K562 (cell line): ENCODE data around the gene FAM120B. TPM values are rescaled to one million over a fixed set of nuclear protein-coding genes. Genes with fewer than 3 reads are reported as not detected.

ENCODE experiments used
- ATAC-seq: fragments of 200-7000 bp; cut with Tn5 transposase; 3 replicates; pipeline ENCODE4 v1.9.1; 2020; ENCODE audit warnings: moderate library complexity
- BruUV-seq: library from RNA; stranded (reverse); fragments of 400-500 nt; replicated peaks from 2 replicates; lab custom pipeline; 2021; lab: Mats Ljungman, UMichigan
- CTCF ChIA-PET: fragments of 300-600 bp; formaldehyde crosslinking; extraction: SDS; loops from one replicate; lab custom pipeline; 2021; ENCODE audit warnings: low intra/inter-chr PET ratio; lab: Yijun Ruan, JAX
- POLR2A ChIA-PET: fragments of 300-600, 350-650 bp; sonication (Branson Sonifier 250); formaldehyde crosslinking; extraction: SDS; loops from one replicate; lab custom pipeline; 2021; ENCODE audit warnings: antibody characterized with exemption, inconsistent platforms; lab: Yijun Ruan, JAX
- DNase-seq, 4 experiments: peaks; one replicate each; pipeline versions ENCODE4 v3.0.0 to v3.0.0-alpha.2; 2011 to 2018; ENCODE audit warnings: low spot score in 3 of 4, mixed read lengths in 3 of 4; ENCODE audit errors: extremely low read depth in 1 of 4
- FAIRE-seq: peaks from 2 replicates; lab custom pipeline; 2011; peaks lifted over from hg19 to GRCh38; lab: Jason Lieb, UNC
- H2AFZ ChIP-seq: 2 replicates; pipeline ENCODE4 v1.6.0; 2011; ENCODE audit warnings: low read depth, low read length, control low read depth, inconsistent platforms
- H3K27ac ChIP-seq: fragments of 200-600 bp; 3 replicates; pipeline ENCODE4 v1.8.0; 2011; ENCODE audit warnings: low read depth, mild to moderate bottlenecking, control low read depth, inconsistent platforms, low read length, moderate library complexity, mixed read lengths; ENCODE audit errors: extremely low read depth
- H3K27me3 ChIP-seq, 2 experiments: fragments of 300-600 bp in 1 of 2; 2 replicates in 1 of 2; 3 replicates in 1 of 2; pipeline versions ENCODE4 v1.6.0 to v1.8.0; 2011; ENCODE audit warnings: inconsistent platforms in 2 of 2, low read length in 2 of 2, mild to moderate bottlenecking in 1 of 2, mixed read lengths in 1 of 2, moderate library complexity in 1 of 2; ENCODE audit not compliant: control insufficient read depth in 2 of 2, insufficient read depth in 2 of 2
- H3K36me3 ChIP-seq: fragments of 300-600 bp; 3 replicates; pipeline ENCODE4 v1.8.0; 2011; ENCODE audit warnings: mild to moderate bottlenecking, low read length, inconsistent platforms; ENCODE audit not compliant: control insufficient read depth, insufficient read depth
- H3K4me1 ChIP-seq, 2 experiments: fragments of 200-600 bp in 1 of 2; replicated peaks in 1 of 2; 2 replicates in 1 of 2; 3 replicates in 1 of 2; pipeline versions ENCODE4 v1.5.1 to v1.8.0; 2011; ENCODE audit warnings: inconsistent platforms in 2 of 2, low read length in 2 of 2, mild to moderate bottlenecking in 1 of 2, mixed read lengths in 1 of 2, moderate library complexity in 1 of 2; ENCODE audit not compliant: control insufficient read depth in 2 of 2, insufficient read depth in 2 of 2
- H3K4me2 ChIP-seq: 2 replicates; pipeline ENCODE4 v1.6.1; 2011; ENCODE audit warnings: low read length, control low read depth, inconsistent platforms, mixed read lengths; ENCODE audit not compliant: insufficient read depth
- H3K4me3 ChIP-seq: fragments of 200-600 bp; sonication (generic), shearing (Covaris generic); 2 replicates; pipeline ENCODE4 v1.5.1; 2016; ENCODE audit warnings: control low read depth, inconsistent platforms
- H3K79me2 ChIP-seq: fragments of 200-600 bp; 3 replicates; pipeline ENCODE4 v1.8.0; 2011; ENCODE audit warnings: low read length, inconsistent platforms; ENCODE audit not compliant: control insufficient read depth, insufficient read depth
- H3K9ac ChIP-seq, 2 experiments: 2 replicates each; pipeline versions ENCODE4 v1.6.0 to v1.6.1; 2011; ENCODE audit warnings: low read depth in 2 of 2, low read length in 2 of 2, control low read depth in 1 of 2, inconsistent platforms in 1 of 2, mild to moderate bottlenecking in 1 of 2, mixed read lengths in 1 of 2; ENCODE audit not compliant: insufficient read depth in 1 of 2
- H3K9me1 ChIP-seq: one replicate; pipeline ENCODE4 v1.6.0; 2011; ENCODE audit warnings: inconsistent platforms, mild to moderate bottlenecking, low read length, moderate library complexity; ENCODE audit not compliant: control insufficient read depth, insufficient read depth
- H3K9me3 ChIP-seq: replicated peaks from 2 replicates; pipeline ENCODE4 v1.5.1; 2011; ENCODE audit warnings: low read depth, low read length, inconsistent platforms; ENCODE audit not compliant: control insufficient read depth, insufficient read depth
- H4K20me1 ChIP-seq: replicated peaks from 2 replicates; pipeline ENCODE4 v1.6.1; 2011; ENCODE audit warnings: low read length, inconsistent platforms, mixed read lengths; ENCODE audit not compliant: control insufficient read depth, insufficient read depth
- ADNP ChIP-seq: fragments of 200-800 bp; sonication (Bioruptor generic); IDR thresholded peaks from 2 replicates; pipeline ENCODE4 v1.6.1; 2016; ENCODE audit warnings: missing genetic modification characterization, missing compliant biosample characterization
- ATF1 ChIP-seq, 2 experiments: fragments of 450-650 bp in 1 of 2; IDR thresholded peaks; 2 replicates each; pipeline ENCODE4 v1.6.1; 2016; ENCODE audit warnings: missing compliant biosample characterization in 1 of 2, missing genetic modification characterization in 1 of 2
- CAMTA2 ChIP-seq: fragments of 250-450 bp; sonication (Bioruptor Pico); conservative IDR thresholded peaks from 2 replicates; pipeline ENCODE4 v1.5.1; 2022
- CREB3L1 ChIP-seq: fragments of 450-650 bp; IDR thresholded peaks from 2 replicates; pipeline ENCODE4 v1.6.1; 2014; ENCODE audit warnings: low read depth, mild to moderate bottlenecking, moderate library complexity, borderline replicate concordance
- MYNN ChIP-seq, 2 experiments: sonication (generic); formaldehyde crosslinking in 1 of 2; IDR thresholded peaks; 2 replicates each; pipeline versions ENCODE4 v1.5.0 to v1.6.1; 2016 to 2020; ENCODE audit warnings: antibody characterized with exemption in 1 of 2, missing genetic modification reagents in 1 of 2
- SIN3B ChIP-seq: fragments of 450-650 bp; IDR thresholded peaks from 2 replicates; pipeline ENCODE4 v1.6.1; 2017; ENCODE audit warnings: low read depth, mild to moderate bottlenecking, moderate library complexity
- THRAP3 ChIP-seq: fragments of 450-650 bp; IDR thresholded peaks from 2 replicates; pipeline ENCODE4 v1.6.1; 2016; ENCODE audit warnings: mild to moderate bottlenecking, inconsistent platforms, borderline replicate concordance
- TRIM25 ChIP-seq: fragments of 450-650 bp; IDR thresholded peaks from 2 replicates; pipeline ENCODE4 v1.7.0; 2016; ENCODE audit warnings: borderline replicate concordance
- TSHZ1 ChIP-seq: fragments of 250-450 bp; sonication (Bioruptor Pico); IDR thresholded peaks from 2 replicates; pipeline ENCODE4 v1.4.0; 2020; ENCODE audit warnings: mild to moderate bottlenecking, moderate library complexity
- ZNF217 ChIP-seq: sonication (generic); formaldehyde crosslinking; IDR thresholded peaks from 2 replicates; pipeline ENCODE4 v1.8.0; 2022; ENCODE audit warnings: mild to moderate bottlenecking, missing genetic modification reagents
- ZNF263 ChIP-seq: sonication (generic); formaldehyde crosslinking; IDR thresholded peaks from 2 replicates; pipeline ENCODE4 v1.8.0; 2022; ENCODE audit warnings: mild to moderate bottlenecking, missing genetic modification reagents, borderline replicate concordance
- WGBS: fragments of 100-300 bp; shearing (Covaris generic); methylation state at CpG from one replicate; pipeline ENCODE4 v1.1.6; 2016; ENCODE audit warnings: low coverage, mixed read lengths; ENCODE audit not compliant: insufficient coverage; ENCODE audit errors: missing lambda C conversion rate; 5-methylcytosine and 5-hydroxymethylcytosine counted together
- in situ Hi-C: fragments of 300-500 bp; cut with MboI; formaldehyde crosslinking; loops from 4 replicates; pipeline ENCODE4 v1.15.0; 2018; ENCODE audit warnings: inconsistent platforms, mixed read lengths
- intact Hi-C: fragments of 100-400 bp; cut with micrococcal nuclease; formaldehyde crosslinking; loops from 2 replicates; pipeline ENCODE4 v1.14.2; 2022
- polyA plus RNA-seq, 8 experiments: library from polyadenylated mRNA; depleted of rRNA in 4 of 8; stranded (reverse) in 5 of 8; unstranded in 3 of 8; fragments of >200 nt; fragmentation: Nextera tagmentation in 2 of 8; fragmentation: Illumina TruSeq in 1 of 8; extraction: Ambion mirVana in 2 of 8; extraction: Trizol in 1 of 8; gene quantifications; 2 replicates each; pipeline versions ENCODE4 v1.2.1 to v1.2.3, GENCODE V29; 2011 to 2014; ENCODE audit warnings: inconsistent platforms in 1 of 8, missing spikeins in 1 of 8
- total RNA-seq, 7 experiments: library from RNA; depleted of rRNA in 6 of 7; stranded (reverse); fragments of >200 nt in 6 of 7; fragmentation: Illumina TruSeq in 2 of 7; extraction: Trizol in 2 of 7; gene quantifications; 2 replicates each; pipeline versions ENCODE4 v1.2.1 to v1.2.3, GENCODE V29; 2011 to 2021; ENCODE audit warnings: low replicate concordance in 1 of 7

The FAM120B gene
- total and polyA plus RNA-seq, 9 of the 15 experiments (the other 6 are each of a cell fraction or from before 2014, with no cell fraction given), result 3.5 to 22.6 (median 14.7) TPM

- in situ Hi-C loops, result no loop called here
- 0% methylated on average over 8 of the region's 8 CpGs for WGBS
Measured at GRCh38 chr6:170442596-170442995, 136.0 kb downstream of the FAM120B start.

More at GRCh38 chr6:170442596-170442995, 136.0 kb downstream of the FAM120B start:
- ChIA-PET POLR2A (interaction anchor here (0.6 to 1.6 kb wide), 3 partner anchors 17 to 742 kb away, joined by 3 to 5 read pairs (median 3); no protein-coding TSS in a partner anchor), CTCF (no interaction called here)
- Histone ChIP-seq H3K79me2 (no peaks in the 10 kb centered on the region), H3K4me2 (no peak overlapping the region), H2AFZ (no peak overlapping the region), H3K27me3 (peaks cover 51 to 83% of the 10 kb centered on the region in 2 experiments), H3K9me3 (no peaks in the 10 kb centered on the region), H3K9ac (no peak overlapping the region), H3K27ac (no peak overlapping the region), H3K36me3 (no peaks in the 10 kb centered on the region), H3K4me3 (no peak overlapping the region), H3K4me1 (peaks cover 0 to 13% of the 10 kb centered on the region in 2 experiments; a peak in 2 of 5 replicates), H4K20me1 (peaks cover 3% of the 10 kb centered on the region), H3K9me1 (no peaks in the 10 kb centered on the region)
- DNase-seq (no peak), ATAC-seq (no peak), FAIRE-seq (no peak)
- intact Hi-C loops, result no loop called here
- no peak for TF ChIP-seq TSHZ1
- TF ChIP-seq ATF1 (CRISPR knock-in tag; IDR thresholded peaks at IDR 0.05), result no peak
- TF ChIP-seq ATF1 (tag; IDR thresholded peaks at IDR 0.05), result no peak
- no peak for TF ChIP-seq MYNN (IDR thresholded peaks at IDR 0.05)
- TF ChIP-seq MYNN (CRISPR knock-in tag; IDR thresholded peaks at IDR 0.05), result no peak
- no peak for TF ChIP-seq CREB3L1
- no peak for TF ChIP-seq SIN3B
- no peak for TF ChIP-seq TRIM25
- no peak for TF ChIP-seq ZNF263 (CRISPR knock-in tag)
- no peak for TF ChIP-seq THRAP3
- TF ChIP-seq CAMTA2 (CRISPR knock-in tag), result no peak
- no peak for TF ChIP-seq ADNP (tag)
- no peak for TF ChIP-seq ZNF217 (CRISPR knock-in tag)
- BruUV-seq, result no TSS peak
